DND-41 (cell line): ENCODE measurements around the gene MFF.

Experiments used
- ATAC-seq: fragments of 200-7000 bp; cut with Tn5 transposase; 3 replicates; pipeline ENCODE4 v1.9.1; 2021; ENCODE audit warnings: low read depth; ENCODE audit not compliant: insufficient read depth
- DNase-seq: peaks from one replicate; pipeline ENCODE4 v3.0.0-alpha.2; 2020
- H2AFZ ChIP-seq: 2 replicates; pipeline ENCODE4 v1.6.0; 2012; ENCODE audit warnings: low read depth, low read length
- H3K27ac ChIP-seq: 2 replicates; pipeline ENCODE4 v1.5.1; 2012; ENCODE audit warnings: low read length, inconsistent platforms
- H3K27me3 ChIP-seq: fragments of 200-600 bp; sonication (generic); 2 replicates; pipeline ENCODE4 v1.6.0; 2012; ENCODE audit warnings: low read length, mild to moderate bottlenecking, inconsistent platforms; ENCODE audit not compliant: insufficient read depth, poor library complexity
- H3K36me3 ChIP-seq: 2 replicates; pipeline ENCODE4 v1.5.1; 2012; ENCODE audit warnings: low read length, inconsistent platforms; ENCODE audit not compliant: insufficient read depth
- H3K4me1 ChIP-seq: 2 replicates; pipeline ENCODE4 v1.5.1; 2012; ENCODE audit warnings: mild to moderate bottlenecking, low read length; ENCODE audit not compliant: insufficient read depth
- H3K4me2 ChIP-seq: 2 replicates; pipeline ENCODE4 v1.6.0; 2012; ENCODE audit warnings: mild to moderate bottlenecking, moderate library complexity, low read length, inconsistent platforms; ENCODE audit not compliant: insufficient read depth
- H3K4me3 ChIP-seq, 2 experiments: fragments of 200-600 bp in 1 of 2; shearing (Covaris generic) in 1 of 2; 2 replicates each; pipeline ENCODE4 v1.5.1; 2012 to 2016; ENCODE audit warnings: inconsistent platforms in 2 of 2, low read length in 2 of 2, mild to moderate bottlenecking in 2 of 2, low read depth in 1 of 2, moderate library complexity in 1 of 2
- H3K79me2 ChIP-seq: 2 replicates; pipeline ENCODE4 v1.6.0; 2012; ENCODE audit warnings: low read length, inconsistent platforms; ENCODE audit not compliant: insufficient read depth
- H3K9ac ChIP-seq: 2 replicates; pipeline ENCODE4 v1.6.0; 2012; ENCODE audit warnings: low read depth, mild to moderate bottlenecking, inconsistent platforms, low read length, moderate library complexity
- H3K9me3 ChIP-seq: 2 replicates; pipeline ENCODE4 v1.5.1; 2012; ENCODE audit warnings: low read length, moderate library complexity, mild to moderate bottlenecking, inconsistent platforms; ENCODE audit not compliant: insufficient read depth, severe bottlenecking
- H4K20me1 ChIP-seq: 2 replicates; pipeline ENCODE4 v1.6.0; 2012; ENCODE audit warnings: low read length; ENCODE audit not compliant: insufficient read depth
- CTCF ChIP-seq: IDR thresholded peaks from 2 replicates; pipeline ENCODE4 v1.5.1; 2012; ENCODE audit warnings: borderline replicate concordance, low read length, moderate library complexity, mild to moderate bottlenecking; ENCODE audit not compliant: poor library complexity, severe bottlenecking; ENCODE audit errors: extremely low read depth
- EZH2 ChIP-seq: IDR thresholded peaks from 3 replicates; pipeline ENCODE4 v1.6.1; 2012; ENCODE audit warnings: borderline replicate concordance, low read depth, mild to moderate bottlenecking, moderate library complexity, low read length, inconsistent platforms; ENCODE audit not compliant: severe bottlenecking

MFF gene

GRCh38 chr2:227341553-227341952 lies 16.5 kb downstream of the MFF start:
- peaks cover 35% of the 10 kb centered on the region for H3K36me3 ChIP-seq

GRCh38 chr2:227344231-227344630 lies 19.2 kb downstream of the MFF start:
- no peaks in the 10 kb centered on the region for H3K4me1 ChIP-seq
- H2AFZ ChIP-seq: no peak overlapping the region
- H3K4me3 ChIP-seq: no peak overlapping the region
- no peak overlapping the region for H3K27ac ChIP-seq
- TF ChIP-seq EZH2: no peak
- no peak for TF ChIP-seq CTCF
- H3K4me2 ChIP-seq: no peak overlapping the region
- peaks cover 45% of the 10 kb centered on the region for H3K36me3 ChIP-seq
- DNase-seq: no peak
- H3K9me3 ChIP-seq: no peaks in the 10 kb centered on the region
- no peaks in the 10 kb centered on the region for H3K79me2 ChIP-seq
- H3K9ac ChIP-seq: no peak overlapping the region
- no peaks in the 10 kb centered on the region for H4K20me1 ChIP-seq
- no peak for ATAC-seq
- no peaks in the 10 kb centered on the region for H3K27me3 ChIP-seq

More at GRCh38 chr2:227341553-227341952, 16.5 kb downstream of the MFF start:
- Histone ChIP-seq H3K79me2 (0 out of 2 replicates have a peak, but pooled peaks cover 2% of the 10 kb centered on the region), H4K20me1 (no peaks in the 10 kb centered on the region), H3K27ac (no peak overlapping the region), H3K9ac (no peak overlapping the region), H3K27me3 (no peaks in the 10 kb centered on the region), H3K4me2 (no peak overlapping the region), H3K4me1 (no peaks in the 10 kb centered on the region), H3K9me3 (no peaks in the 10 kb centered on the region), H2AFZ (no peak overlapping the region), H3K4me3 (no peak overlapping the region)
- no peak for DNase-seq
- no peak for TF ChIP-seq CTCF
- TF ChIP-seq EZH2: no peak
- no peak for ATAC-seq

GRCh38 chr2:227347117-227347516 lies 22.1 kb downstream of the MFF start:
- Histone ChIP-seq H3K9me3 (no peaks in the 10 kb centered on the region), H3K4me1 (no peaks in the 10 kb centered on the region), H3K9ac (no peak overlapping the region), H3K27me3 (no peaks in the 10 kb centered on the region), H3K4me3 (no peak overlapping the region), H3K4me2 (no peak overlapping the region), H3K36me3 (peaks cover 39% of the 10 kb centered on the region), H3K27ac (no peak overlapping the region), H4K20me1 (no peaks in the 10 kb centered on the region), H3K79me2 (no peaks in the 10 kb centered on the region), H2AFZ (no peak overlapping the region)
- DNase-seq (no peak), ATAC-seq (no peak)
- TF ChIP-seq CTCF: no peak
- no peak for TF ChIP-seq EZH2

- peaks cover 32% of the 10 kb centered on the region; the same call in 1 of the 2 replicates for H3K36me3 ChIP-seq
Observed at GRCh38 chr2:227348324-227348723, 23.3 kb downstream of the MFF start.

More at GRCh38 chr2:227348324-227348723, 23.3 kb downstream of the MFF start:
- no peak overlapping the region for H2AFZ ChIP-seq
- H3K79me2 ChIP-seq: no peaks in the 10 kb centered on the region
- H4K20me1 ChIP-seq: no peaks in the 10 kb centered on the region
- ATAC-seq (no peak), DNase-seq (no peak)
- H3K4me1 ChIP-seq: no peaks in the 10 kb centered on the region
- no peaks in the 10 kb centered on the region for H3K9me3 ChIP-seq
- H3K9ac ChIP-seq: no peak overlapping the region
- no peaks in the 10 kb centered on the region for H3K27me3 ChIP-seq
- H3K27ac ChIP-seq: no peak overlapping the region
- TF ChIP-seq CTCF (no peak), EZH2 (no peak)
- no peak overlapping the region for H3K4me2 ChIP-seq
- no peak overlapping the region for H3K4me3 ChIP-seq
